ENCODE measurements around the gene FLOT1. TPM values are rescaled to one million over a fixed set of nuclear protein-coding genes. Genes with fewer than 3 reads are reported as not detected.
"Not testable (repeated sequence)": the region's sequence is repeated elsewhere in the genome, so short reads cannot be mapped to it uniquely, and the experiment has no call there.

FLOT1 gene
- total and polyA plus RNA-seq, 2 donors (not counting 1 experiment from before 2014, with no cell fraction given), result 71.2 to 79.4 TPM

- no peak for TF ChIP-seq CTCF (IDR thresholded peaks at IDR 0.05)
- Mint-ChIP-seq H3K27me3 (peaks cover 17% of the 10 kb centered on the region), H3K9me3 (ENCODE audit: insufficient read depth) (peaks cover 3% of the 10 kb centered on the region), H3K27ac (no peak overlapping the region), H3K4me1 (peaks cover 14% of the 10 kb centered on the region), H3K4me3 (no peak overlapping the region)
- DNase-seq (no peak), ATAC-seq (ENCODE audit: low read depth) (no peak)
- ChIA-PET CTCF (interaction anchor here (0.6 to 2.2 kb wide), 4 partner anchors 13 to 62 kb away, joined by 3 to 8 read pairs (median 4); no protein-coding TSS in a partner anchor), POLR2A (no interaction called here)
- Histone ChIP-seq H4K20me1 (ENCODE audit: control insufficient read depth, insufficient read depth, low read length, poor library complexity, severe bottlenecking) (no peaks in the 10 kb centered on the region), H3K79me2 (ENCODE audit: control insufficient read depth, insufficient read depth, low read length) (no peaks in the 10 kb centered on the region), H3K9ac (ENCODE audit: low read length) (no peak overlapping the region), H3K27me3 (replicated peaks in 1 of 4; ENCODE audit: control extremely low read depth in 1 of 4, control insufficient read depth in 3 of 4, insufficient read depth in 4 of 4, low read length in 3 of 4) (peaks cover 0 to 9% (median 1%) of the 10 kb centered on the region in 4 experiments), H3K4me1 (ENCODE audit: control insufficient read depth in 2 of 2, insufficient read depth in 2 of 2, low read length in 2 of 2) (peaks cover 12 to 13% of the 10 kb centered on the region in 2 donors), H3K9me3 (ENCODE audit: control extremely low read depth in 1 of 3, control insufficient read depth in 2 of 3, insufficient read depth in 1 of 3, low read length in 2 of 3) (peaks cover 0 to 7% (median 0%) of the 10 kb centered on the region in 3 donors), H2AFZ (ENCODE audit: insufficient read depth, low read depth, low read length, poor library complexity, severe bottlenecking) (no peak overlapping the region), H3K27ac (ENCODE audit: low read length in 2 of 2) (no peak overlapping the region), H3K36me3 (replicated peaks in 1 of 2; ENCODE audit: control extremely low read depth in 1 of 2, control insufficient read depth in 1 of 2, extremely low read depth in 1 of 2, insufficient read depth in 2 of 2, low read length in 1 of 2) (no peaks in the 10 kb centered on the region), H3K4me2 (replicated peaks; ENCODE audit: low read depth, low read length, poor library complexity, severe bottlenecking) (no peak overlapping the region), H3K4me3 (ENCODE audit: control extremely low read depth in 1 of 5, extremely low read depth in 1 of 5, insufficient read depth in 1 of 5, low read depth in 2 of 5, low read length in 4 of 5) (no peak overlapping the region)
- intact Hi-C loops (cut with micrococcal nuclease), result no loop called here
- WGBS (ENCODE audit: insufficient coverage), result 77% methylated on average over 8 of the region's 10 CpGs
Observed at GRCh38 chr6:30759575-30760239, 17.2 kb upstream of the FLOT1 start.

GRCh38 chr6:30757261-30757904, 14.9 kb upstream of the FLOT1 start:
- peaks cover 0 to 7% (median 0%) of the 10 kb centered on the region in 3 donors for H3K9me3 ChIP-seq (ENCODE audit: control extremely low read depth in 1 of 3, control insufficient read depth in 2 of 3, insufficient read depth in 1 of 3, low read length in 2 of 3)
- H3K4me3 ChIP-seq (ENCODE audit: control extremely low read depth in 1 of 5, extremely low read depth in 1 of 5, insufficient read depth in 1 of 5, low read depth in 2 of 5, low read length in 4 of 5), result no peak overlapping the region
- no peak overlapping the region for H3K4me2 ChIP-seq (replicated peaks; ENCODE audit: low read depth, low read length, poor library complexity, severe bottlenecking)
- H2AFZ ChIP-seq (ENCODE audit: insufficient read depth, low read depth, low read length, poor library complexity, severe bottlenecking), result no peak overlapping the region
- H3K27ac ChIP-seq (ENCODE audit: low read length in 2 of 2), result no peak overlapping the region
- H4K20me1 ChIP-seq (ENCODE audit: control insufficient read depth, insufficient read depth, low read length, poor library complexity, severe bottlenecking), result no peaks in the 10 kb centered on the region
- H3K27me3 ChIP-seq (replicated peaks in 1 of 4; ENCODE audit: control extremely low read depth in 1 of 4, control insufficient read depth in 3 of 4, insufficient read depth in 4 of 4, low read length in 3 of 4), result peaks cover 0 to 3% (median 1%) of the 10 kb centered on the region in 4 experiments
- ATAC-seq (ENCODE audit: low read depth) (no peak), DNase-seq (no peak)
- no peak overlapping the region for H3K4me3 Mint-ChIP-seq
- intact Hi-C loops (cut with micrococcal nuclease), result no loop called here
- H3K27me3 Mint-ChIP-seq, result peaks cover 2% of the 10 kb centered on the region
- H3K4me1 Mint-ChIP-seq, result peaks cover 14% of the 10 kb centered on the region
- TF ChIP-seq EZH2 (IDR thresholded peaks at IDR 0.05; ENCODE audit: borderline replicate concordance, insufficient read depth, low read depth, low read length, poor library complexity, severe bottlenecking) (no peak), CTCF (IDR thresholded peaks at IDR 0.05) (no peak)
- no CpG with 5 or more reads among the region's 1 CpG for WGBS (ENCODE audit: insufficient coverage)
- ChIA-PET POLR2A (no interaction called here), CTCF (no interaction called here)
- no peaks in the 10 kb centered on the region for H3K36me3 ChIP-seq (replicated peaks in 1 of 2; ENCODE audit: control extremely low read depth in 1 of 2, control insufficient read depth in 1 of 2, extremely low read depth in 1 of 2, insufficient read depth in 2 of 2, low read length in 1 of 2)
- H3K4me1 ChIP-seq (ENCODE audit: control insufficient read depth in 2 of 2, insufficient read depth in 2 of 2, low read length in 2 of 2), result peaks cover 12 to 13% of the 10 kb centered on the region in 2 donors
- no peak overlapping the region for H3K9ac ChIP-seq (ENCODE audit: low read length)
- no peaks in the 10 kb centered on the region for H3K9me3 Mint-ChIP-seq (ENCODE audit: insufficient read depth)
- no peaks in the 10 kb centered on the region for H3K79me2 ChIP-seq (ENCODE audit: control insufficient read depth, insufficient read depth, low read length)
- H3K27ac Mint-ChIP-seq, result no peak overlapping the region

- not testable (repeated sequence) for H3K27ac Mint-ChIP-seq
Observed at GRCh38 chr6:30756405-30757003, 14.0 kb upstream of the FLOT1 start.

More at GRCh38 chr6:30756405-30757003, 14.0 kb upstream of the FLOT1 start:
- H3K4me3 Mint-ChIP-seq; H3K4me2 ChIP-seq (replicated peaks; ENCODE audit: low read depth, low read length, poor library complexity, severe bottlenecking); H3K9ac ChIP-seq (ENCODE audit: low read length); H3K79me2 ChIP-seq (ENCODE audit: control insufficient read depth, insufficient read depth, low read length); H3K9me3 Mint-ChIP-seq (ENCODE audit: insufficient read depth); H3K9me3 ChIP-seq (ENCODE audit: control extremely low read depth in 1 of 3, control insufficient read depth in 2 of 3, insufficient read depth in 1 of 3, low read length in 2 of 3); H3K36me3 ChIP-seq (replicated peaks in 1 of 2; ENCODE audit: control extremely low read depth in 1 of 2, control insufficient read depth in 1 of 2, extremely low read depth in 1 of 2, insufficient read depth in 2 of 2, low read length in 1 of 2); DNase-seq; H3K27me3 ChIP-seq (replicated peaks in 1 of 4; ENCODE audit: control extremely low read depth in 1 of 4, control insufficient read depth in 3 of 4, insufficient read depth in 4 of 4, low read length in 3 of 4); intact Hi-C loops (cut with micrococcal nuclease); H3K4me3 ChIP-seq (ENCODE audit: control extremely low read depth in 1 of 5, extremely low read depth in 1 of 5, insufficient read depth in 1 of 5, low read depth in 2 of 5, low read length in 4 of 5); ATAC-seq (ENCODE audit: low read depth); CTCF ChIA-PET; H3K27me3 Mint-ChIP-seq; H2AFZ ChIP-seq (ENCODE audit: insufficient read depth, low read depth, low read length, poor library complexity, severe bottlenecking); POLR2A ChIA-PET; H3K27ac ChIP-seq (ENCODE audit: low read length in 2 of 2); H4K20me1 ChIP-seq (ENCODE audit: control insufficient read depth, insufficient read depth, low read length, poor library complexity, severe bottlenecking): not testable (repeated sequence)
- H3K4me1 ChIP-seq (ENCODE audit: control insufficient read depth in 2 of 2, insufficient read depth in 2 of 2, low read length in 2 of 2), result peaks cover 12 to 13% of the 10 kb centered on the region in 2 donors
- H3K4me1 Mint-ChIP-seq, result peaks cover 14% of the 10 kb centered on the region
- 86% methylated on average over 5 of the region's 7 CpGs for WGBS (ENCODE audit: insufficient coverage)

All from B cell (primary cell).